ENCODE data around the gene SMIM26.

The SMIM26 gene

DNA sequence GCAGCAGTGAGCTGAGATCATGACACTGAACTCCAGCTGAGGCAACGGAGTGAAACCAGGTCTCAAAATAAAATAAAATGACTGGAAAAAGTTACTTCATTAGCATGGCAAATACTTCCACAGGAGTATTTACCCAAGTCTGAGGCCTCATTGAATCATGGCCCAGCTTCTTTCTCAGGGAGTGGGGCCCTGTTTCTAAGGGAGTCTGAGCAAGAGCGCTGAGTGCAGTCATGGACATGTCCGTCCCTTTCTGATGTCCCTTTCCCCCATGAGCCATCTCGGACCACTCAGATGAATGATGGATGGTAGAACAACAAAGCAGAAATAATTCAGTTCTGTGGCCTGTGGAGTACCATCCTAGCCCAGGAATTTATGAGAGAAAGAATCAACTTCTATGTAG lies 12.8 kb downstream of the SMIM26 start:
- no peak overlapping the region for H3K4me3 ChIP-seq (ENCODE audit: low read length)

DNA sequence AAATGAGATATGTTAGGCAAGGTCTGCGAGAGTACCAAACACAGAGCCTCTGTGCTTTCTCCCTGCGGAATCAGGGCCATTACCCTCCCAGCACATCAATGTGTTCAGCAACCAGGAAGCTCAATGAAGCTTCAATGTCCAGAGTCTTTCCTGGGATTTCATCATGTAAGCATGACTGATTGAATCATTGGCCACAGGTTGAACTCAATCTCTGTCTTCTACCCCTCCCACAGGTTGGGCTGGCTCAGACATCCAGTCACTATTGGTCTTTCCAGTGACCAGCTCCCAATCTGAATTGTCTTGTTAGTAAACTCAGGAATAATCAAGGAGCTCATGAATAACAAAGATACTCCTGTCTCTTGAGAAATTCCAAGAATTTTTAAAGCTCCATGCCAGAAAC lies 17.9 kb downstream of the SMIM26 start:
- H3K36me3 ChIP-seq (ENCODE audit: control insufficient read depth, low read depth, low read length), result no peaks in the 10 kb centered on the region
- no peak overlapping the region for H3K27ac ChIP-seq (ENCODE audit: low read length)
- H3K4me1 ChIP-seq (ENCODE audit: control insufficient read depth, low read depth, low read length), result peaks cover 13% of the 10 kb centered on the region
- no peaks in the 10 kb centered on the region for H3K9me3 ChIP-seq (ENCODE audit: control insufficient read depth, low read depth, low read length)
- no peaks in the 10 kb centered on the region for H3K27me3 ChIP-seq (ENCODE audit: control insufficient read depth, insufficient read depth, low read length)
- no peak overlapping the region for H3K4me3 ChIP-seq (ENCODE audit: low read length)
- no peak overlapping the region for H3K9ac ChIP-seq (ENCODE audit: low read length)

More for the DNA sequence above, 12.8 kb downstream of the SMIM26 start:
- no peaks in the 10 kb centered on the region for H3K4me1 ChIP-seq (ENCODE audit: control insufficient read depth, low read depth, low read length)
- no peaks in the 10 kb centered on the region for H3K27me3 ChIP-seq (ENCODE audit: control insufficient read depth, insufficient read depth, low read length)
- no peak overlapping the region for H3K9ac ChIP-seq (ENCODE audit: low read length)
- H3K27ac ChIP-seq (ENCODE audit: low read length), result no peak overlapping the region
- H3K9me3 ChIP-seq (ENCODE audit: control insufficient read depth, low read depth, low read length), result no peaks in the 10 kb centered on the region
- H3K36me3 ChIP-seq (ENCODE audit: control insufficient read depth, low read depth, low read length), result no peaks in the 10 kb centered on the region

DNA sequence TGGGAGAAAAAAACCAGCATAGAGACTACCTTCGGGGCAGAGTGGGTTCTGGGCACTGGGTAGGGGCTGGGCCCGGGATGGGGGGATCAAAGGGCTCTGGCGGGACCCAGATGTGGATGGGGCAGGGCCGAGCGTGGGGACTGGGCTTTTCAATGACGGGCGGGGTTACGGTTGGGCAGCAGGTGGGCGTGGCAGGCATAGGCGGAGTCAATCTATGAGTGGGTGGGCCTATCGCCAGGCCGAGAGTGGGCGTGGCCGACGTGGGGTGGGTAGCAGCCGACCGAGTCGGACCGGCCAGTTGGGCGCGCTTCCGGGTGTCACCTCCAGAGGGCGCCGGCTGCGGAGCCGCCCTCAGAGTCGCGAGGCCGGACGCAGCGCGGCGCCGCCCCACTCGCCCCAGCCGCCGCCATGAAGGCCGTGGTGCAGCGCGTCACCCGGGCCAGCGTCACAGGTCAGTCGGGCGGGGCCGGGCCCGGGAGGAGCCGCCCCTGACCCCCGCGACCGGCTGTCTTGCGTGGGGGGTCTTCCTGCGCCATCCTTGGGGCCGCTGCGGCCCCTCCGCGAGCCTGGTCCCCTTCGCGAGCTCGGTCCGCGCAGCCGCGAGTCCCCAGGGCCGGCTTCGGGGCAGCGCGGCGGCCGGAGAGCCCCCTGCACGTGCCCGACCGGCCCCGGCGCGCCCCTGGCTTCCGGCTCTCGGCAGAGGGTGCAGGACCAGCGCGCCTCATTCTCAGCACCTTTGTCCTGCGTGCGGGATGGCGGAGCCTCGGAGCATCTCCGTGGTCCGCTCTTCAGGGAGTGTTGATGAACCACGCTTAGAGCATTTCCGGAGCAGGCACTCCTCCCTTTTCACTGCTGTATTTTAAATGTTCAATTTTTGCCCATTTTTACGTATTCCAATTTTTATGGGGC lies 20.7 kb downstream of the SMIM26 start, which contains the start of gene DTD1:
TSS of gene DTD1 (plus strand) at position 390 of the 909 bp plus-strand sequence. CDS start at position 409, 19 bp downstream.
- H3K9ac ChIP-seq (ENCODE audit: low read length), result peak within 1 kb of the TSS; percentile 52
- no peaks in the 10 kb centered on the region for H3K36me3 ChIP-seq (ENCODE audit: control insufficient read depth, low read depth, low read length)
- H3K4me3 ChIP-seq (ENCODE audit: low read length), result peak within 1 kb of the TSS; percentile 71
- H3K9me3 ChIP-seq (ENCODE audit: control insufficient read depth, low read depth, low read length), result no peaks in the 10 kb centered on the region
- no peak within 1 kb of the TSS for H3K27ac ChIP-seq (ENCODE audit: low read length)
- H3K4me1 ChIP-seq (ENCODE audit: control insufficient read depth, low read depth, low read length), result peaks cover 28% of the 10 kb centered on the region
- no peaks in the 10 kb centered on the region for H3K27me3 ChIP-seq (ENCODE audit: control insufficient read depth, insufficient read depth, low read length)

DNA sequence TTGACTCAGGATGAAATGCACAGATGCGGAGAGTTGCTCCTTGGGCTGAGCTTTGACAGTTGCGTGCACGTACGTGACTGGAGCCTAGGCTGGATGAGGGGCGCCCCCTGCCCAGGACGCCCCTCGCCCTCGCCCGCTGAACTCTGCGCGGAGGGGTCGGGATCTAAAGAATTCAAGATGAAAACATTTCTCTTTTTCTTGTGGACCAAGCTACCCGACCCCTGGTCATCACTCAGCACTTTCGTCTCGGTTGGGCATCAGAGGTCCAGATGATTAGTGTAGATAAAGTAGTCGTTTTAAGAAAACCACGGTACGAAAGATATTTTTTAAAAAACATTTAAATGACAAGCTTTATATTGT lies 21.3 kb downstream of the SMIM26 start:
- Histone ChIP-seq H3K4me3 (ENCODE audit: low read length) (peak overlapping the region; percentile 71), H3K27me3 (ENCODE audit: control insufficient read depth, insufficient read depth, low read length) (no peaks in the 10 kb centered on the region), H3K36me3 (ENCODE audit: control insufficient read depth, low read depth, low read length) (no peaks in the 10 kb centered on the region), H3K9ac (ENCODE audit: low read length) (peak overlapping the region; percentile 52), H3K9me3 (ENCODE audit: control insufficient read depth, low read depth, low read length) (no peaks in the 10 kb centered on the region), H3K27ac (ENCODE audit: low read length) (no peak overlapping the region), H3K4me1 (ENCODE audit: control insufficient read depth, low read depth, low read length) (peaks cover 28% of the 10 kb centered on the region)

DNA sequence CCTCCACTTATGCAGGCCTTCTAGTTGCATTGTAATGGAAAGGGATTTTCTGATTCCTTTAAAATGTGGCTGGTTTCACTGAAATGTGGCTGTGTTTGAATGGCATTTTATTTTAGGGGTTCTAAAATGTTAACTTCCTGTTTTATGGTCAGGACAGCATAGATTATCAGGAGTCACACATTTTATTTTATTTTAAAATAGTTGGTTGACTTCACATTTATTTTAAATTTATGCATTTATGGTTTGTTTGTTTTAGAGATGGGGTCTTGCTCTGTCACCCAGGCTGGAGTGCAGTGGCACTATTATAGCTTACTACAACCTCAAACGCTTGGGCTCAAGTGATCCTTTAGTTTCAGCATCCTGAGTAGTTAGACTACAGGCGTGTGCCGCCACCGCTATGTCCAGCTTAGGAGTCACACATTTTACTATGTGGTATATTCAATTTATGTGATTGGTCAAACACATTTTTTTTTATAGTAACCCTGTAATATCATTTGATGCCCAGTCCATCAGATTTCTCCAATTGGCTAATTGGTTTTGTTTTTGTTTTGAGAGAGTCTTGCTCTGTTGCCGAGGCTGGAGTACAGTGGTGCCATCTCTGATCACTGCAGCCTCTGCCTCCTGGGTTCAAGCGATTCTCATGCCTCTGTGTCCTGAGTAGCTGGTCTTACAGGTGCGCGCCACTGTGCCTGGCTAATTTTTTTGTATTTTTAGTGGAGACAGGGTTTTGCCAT lies 22.9 kb downstream of the SMIM26 start:
- Histone ChIP-seq H3K9ac (ENCODE audit: low read length) (no peak overlapping the region), H3K27me3 (ENCODE audit: control insufficient read depth, insufficient read depth, low read length) (no peaks in the 10 kb centered on the region), H3K4me3 (ENCODE audit: low read length) (no peak overlapping the region), H3K36me3 (ENCODE audit: control insufficient read depth, low read depth, low read length) (no peaks in the 10 kb centered on the region), H3K9me3 (ENCODE audit: control insufficient read depth, low read depth, low read length) (no peaks in the 10 kb centered on the region), H3K4me1 (ENCODE audit: control insufficient read depth, low read depth, low read length) (peaks cover 27% of the 10 kb centered on the region), H3K27ac (ENCODE audit: low read length) (no peak overlapping the region)

DNA sequence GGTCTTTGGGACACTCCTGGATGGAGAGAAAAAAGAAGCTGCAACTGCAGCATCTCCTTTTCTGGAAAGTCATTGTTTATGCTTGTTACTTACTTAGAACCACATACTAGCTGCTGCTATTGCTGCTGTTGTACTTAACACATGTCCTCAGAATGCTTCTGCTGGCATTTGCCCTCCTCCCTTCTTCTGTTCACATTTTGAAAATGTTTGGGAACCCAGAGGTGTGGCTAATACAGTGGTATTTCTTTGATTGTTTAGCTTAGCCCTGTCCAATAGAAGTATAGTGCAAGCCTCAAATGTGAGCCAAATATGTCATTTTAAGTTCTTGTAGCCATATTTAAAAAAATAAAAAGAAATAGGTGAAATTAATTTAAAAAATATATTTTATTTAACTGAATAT lies 29.0 kb downstream of the SMIM26 start:
- H3K9ac ChIP-seq (ENCODE audit: low read length), result no peak overlapping the region
- no peaks in the 10 kb centered on the region for H3K9me3 ChIP-seq (ENCODE audit: control insufficient read depth, low read depth, low read length)
- H3K27ac ChIP-seq (ENCODE audit: low read length), result no peak overlapping the region
- no peak overlapping the region for H3K4me3 ChIP-seq (ENCODE audit: low read length)
- no peaks in the 10 kb centered on the region for H3K36me3 ChIP-seq (ENCODE audit: control insufficient read depth, low read depth, low read length)
- no peaks in the 10 kb centered on the region for H3K27me3 ChIP-seq (ENCODE audit: control insufficient read depth, insufficient read depth, low read length)
- peaks cover 8% of the 10 kb centered on the region for H3K4me1 ChIP-seq (ENCODE audit: control insufficient read depth, low read depth, low read length)

DNA sequence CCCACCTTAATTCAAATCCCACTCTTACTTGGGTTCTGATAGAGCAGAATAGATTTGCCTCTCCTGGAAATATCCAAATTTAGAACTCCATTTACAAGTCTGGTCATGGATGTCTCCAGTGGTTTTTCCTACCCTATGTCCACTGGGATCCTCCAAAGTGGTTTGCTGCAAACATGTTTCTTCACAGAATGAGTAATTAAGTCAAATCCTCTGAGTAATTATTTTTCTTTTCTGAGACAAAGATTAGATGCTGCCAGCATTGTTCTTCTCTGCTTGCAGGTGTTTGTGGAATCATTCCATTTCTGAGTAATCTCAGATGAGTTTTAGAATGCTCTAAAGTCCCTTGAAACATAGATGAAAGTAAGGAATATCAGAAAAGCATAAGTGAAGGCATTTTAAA lies 42.5 kb downstream of the SMIM26 start:
- Histone ChIP-seq H3K36me3 (ENCODE audit: control insufficient read depth, low read depth, low read length) (no peaks in the 10 kb centered on the region), H3K9ac (ENCODE audit: low read length) (no peak overlapping the region), H3K27ac (ENCODE audit: low read length) (no peak overlapping the region), H3K4me1 (ENCODE audit: control insufficient read depth, low read depth, low read length) (peaks cover 5% of the 10 kb centered on the region), H3K9me3 (ENCODE audit: control insufficient read depth, low read depth, low read length) (no peaks in the 10 kb centered on the region), H3K27me3 (ENCODE audit: control insufficient read depth, insufficient read depth, low read length) (no peaks in the 10 kb centered on the region), H3K4me3 (ENCODE audit: low read length) (no peak overlapping the region)

DNA sequence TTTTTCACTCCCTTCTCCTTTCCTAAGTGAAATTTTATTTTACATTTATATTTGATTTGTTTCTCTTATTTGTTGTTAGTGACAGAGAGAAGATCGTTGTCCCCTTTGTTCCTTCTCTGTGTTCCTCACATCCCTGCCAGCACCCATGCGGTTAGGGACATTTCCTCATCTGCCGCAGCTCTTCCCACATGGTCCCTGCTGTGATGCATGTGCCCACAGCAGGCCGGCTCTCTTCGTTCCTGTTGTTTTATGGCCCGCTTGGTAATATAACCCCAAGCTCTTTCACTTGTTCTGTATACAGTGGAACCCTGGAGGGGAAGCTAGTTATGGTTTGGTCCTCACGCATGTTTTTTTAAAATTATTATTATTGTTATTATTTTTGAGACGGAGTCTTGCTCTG lies 44.3 kb downstream of the SMIM26 start:
- peak overlapping the region; percentile 18 for H3K9ac ChIP-seq (ENCODE audit: low read length)
- H3K27ac ChIP-seq (ENCODE audit: low read length), result no peak overlapping the region
- H3K4me1 ChIP-seq (ENCODE audit: control insufficient read depth, low read depth, low read length), result peaks cover 5% of the 10 kb centered on the region
- no peaks in the 10 kb centered on the region for H3K27me3 ChIP-seq (ENCODE audit: control insufficient read depth, insufficient read depth, low read length)
- H3K4me3 ChIP-seq (ENCODE audit: low read length), result no peak overlapping the region
- no peaks in the 10 kb centered on the region for H3K36me3 ChIP-seq (ENCODE audit: control insufficient read depth, low read depth, low read length)
- no peaks in the 10 kb centered on the region for H3K9me3 ChIP-seq (ENCODE audit: control insufficient read depth, low read depth, low read length)

DNA sequence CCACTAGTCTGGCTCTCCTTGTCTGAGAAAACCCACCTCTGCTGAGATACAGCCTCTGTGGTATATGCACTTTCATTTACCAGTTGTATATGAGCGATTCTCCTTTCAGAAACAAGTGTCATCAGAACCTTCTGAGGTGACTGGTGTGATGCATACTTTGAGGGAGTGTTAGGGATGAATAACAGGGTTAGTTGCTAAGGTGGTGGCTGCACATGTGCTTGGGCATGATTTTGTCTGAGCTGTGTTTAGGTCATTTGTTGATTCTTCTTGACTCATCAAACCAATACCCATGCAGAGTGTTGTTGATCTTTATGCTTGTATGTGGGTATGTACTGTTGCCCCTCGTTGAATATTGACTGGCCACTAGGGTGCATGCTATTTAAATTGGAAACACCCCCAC lies 46.3 kb downstream of the SMIM26 start:
- no peaks in the 10 kb centered on the region for H3K27me3 ChIP-seq (ENCODE audit: control insufficient read depth, insufficient read depth, low read length)
- H3K9me3 ChIP-seq (ENCODE audit: control insufficient read depth, low read depth, low read length), result no peaks in the 10 kb centered on the region
- H3K4me1 ChIP-seq (ENCODE audit: control insufficient read depth, low read depth, low read length), result peaks cover 5% of the 10 kb centered on the region
- no peak overlapping the region for H3K4me3 ChIP-seq (ENCODE audit: low read length)
- no peak overlapping the region for H3K9ac ChIP-seq (ENCODE audit: low read length)
- no peak overlapping the region for H3K27ac ChIP-seq (ENCODE audit: low read length)
- H3K36me3 ChIP-seq (ENCODE audit: control insufficient read depth, low read depth, low read length), result no peaks in the 10 kb centered on the region

DNA sequence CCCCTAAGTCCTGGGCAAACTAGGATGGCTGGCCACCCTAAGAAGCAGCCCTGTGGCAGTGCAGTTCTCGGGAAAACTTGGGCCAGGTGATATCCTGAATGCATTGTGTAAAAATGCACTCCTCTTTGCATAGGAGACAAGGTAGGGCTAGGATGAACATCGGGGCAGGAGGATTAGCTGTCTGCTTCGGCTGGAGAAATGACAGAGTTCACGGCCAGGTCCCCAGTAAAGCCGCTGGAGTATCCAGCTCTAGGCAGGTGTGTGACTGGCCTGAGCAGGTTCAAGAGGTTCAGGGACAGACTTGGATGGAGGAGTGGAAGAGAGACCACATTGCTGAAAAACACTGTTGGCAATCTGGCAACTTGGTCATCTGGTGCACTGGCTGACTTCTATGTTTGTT lies 47.0 kb downstream of the SMIM26 start:
- no peaks in the 10 kb centered on the region for H3K36me3 ChIP-seq (ENCODE audit: control insufficient read depth, low read depth, low read length)
- H3K9ac ChIP-seq (ENCODE audit: low read length), result no peak overlapping the region

DNA sequence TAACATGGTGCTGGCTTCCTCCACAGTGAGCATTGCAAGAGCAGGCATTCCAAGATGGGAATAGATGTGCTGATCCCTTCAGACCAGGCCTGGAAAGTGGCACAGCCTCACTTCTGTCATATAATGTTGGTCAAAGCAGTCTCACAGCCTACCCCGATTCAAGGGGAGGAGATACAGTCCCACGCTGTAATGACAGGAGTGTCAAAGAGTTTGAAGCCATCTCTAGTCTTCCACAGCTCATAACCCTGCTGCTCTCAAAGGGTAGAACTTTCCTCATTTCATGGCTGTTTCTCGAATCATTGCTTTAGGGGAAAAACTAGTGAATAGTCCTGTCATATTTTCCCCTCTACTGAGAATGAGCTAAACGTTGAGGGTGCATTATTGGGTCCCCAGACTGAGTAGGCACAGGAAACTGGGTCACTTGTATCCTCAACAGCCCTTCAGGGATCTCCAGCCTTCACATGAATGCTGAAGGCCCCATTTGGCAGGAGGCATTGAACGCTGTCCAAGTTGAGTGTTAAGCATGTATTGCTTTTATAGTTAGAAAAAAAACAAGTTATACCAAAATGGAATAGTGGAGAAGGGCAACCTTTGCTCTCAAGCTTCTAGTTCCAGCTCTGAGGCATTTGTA lies 47.9 kb downstream of the SMIM26 start:
- Histone ChIP-seq H3K9me3 (ENCODE audit: control insufficient read depth, low read depth, low read length) (no peaks in the 10 kb centered on the region), H3K27me3 (ENCODE audit: control insufficient read depth, insufficient read depth, low read length) (no peaks in the 10 kb centered on the region), H3K4me1 (ENCODE audit: control insufficient read depth, low read depth, low read length) (peaks cover 5% of the 10 kb centered on the region), H3K4me3 (ENCODE audit: low read length) (no peak overlapping the region), H3K9ac (ENCODE audit: low read length) (no peak overlapping the region), H3K27ac (ENCODE audit: low read length) (no peak overlapping the region), H3K36me3 (ENCODE audit: control insufficient read depth, low read depth, low read length) (no peaks in the 10 kb centered on the region)

More for the DNA sequence above, 47.0 kb downstream of the SMIM26 start:
- Histone ChIP-seq H3K9me3 (ENCODE audit: control insufficient read depth, low read depth, low read length) (no peaks in the 10 kb centered on the region), H3K27ac (ENCODE audit: low read length) (no peak overlapping the region), H3K27me3 (ENCODE audit: control insufficient read depth, insufficient read depth, low read length) (no peaks in the 10 kb centered on the region), H3K4me1 (ENCODE audit: control insufficient read depth, low read depth, low read length) (peaks cover 5% of the 10 kb centered on the region), H3K4me3 (ENCODE audit: low read length) (no peak overlapping the region)

Data from iPS-18a (cell line).